ENCODE measurements around the gene ARL3.

DNA sequence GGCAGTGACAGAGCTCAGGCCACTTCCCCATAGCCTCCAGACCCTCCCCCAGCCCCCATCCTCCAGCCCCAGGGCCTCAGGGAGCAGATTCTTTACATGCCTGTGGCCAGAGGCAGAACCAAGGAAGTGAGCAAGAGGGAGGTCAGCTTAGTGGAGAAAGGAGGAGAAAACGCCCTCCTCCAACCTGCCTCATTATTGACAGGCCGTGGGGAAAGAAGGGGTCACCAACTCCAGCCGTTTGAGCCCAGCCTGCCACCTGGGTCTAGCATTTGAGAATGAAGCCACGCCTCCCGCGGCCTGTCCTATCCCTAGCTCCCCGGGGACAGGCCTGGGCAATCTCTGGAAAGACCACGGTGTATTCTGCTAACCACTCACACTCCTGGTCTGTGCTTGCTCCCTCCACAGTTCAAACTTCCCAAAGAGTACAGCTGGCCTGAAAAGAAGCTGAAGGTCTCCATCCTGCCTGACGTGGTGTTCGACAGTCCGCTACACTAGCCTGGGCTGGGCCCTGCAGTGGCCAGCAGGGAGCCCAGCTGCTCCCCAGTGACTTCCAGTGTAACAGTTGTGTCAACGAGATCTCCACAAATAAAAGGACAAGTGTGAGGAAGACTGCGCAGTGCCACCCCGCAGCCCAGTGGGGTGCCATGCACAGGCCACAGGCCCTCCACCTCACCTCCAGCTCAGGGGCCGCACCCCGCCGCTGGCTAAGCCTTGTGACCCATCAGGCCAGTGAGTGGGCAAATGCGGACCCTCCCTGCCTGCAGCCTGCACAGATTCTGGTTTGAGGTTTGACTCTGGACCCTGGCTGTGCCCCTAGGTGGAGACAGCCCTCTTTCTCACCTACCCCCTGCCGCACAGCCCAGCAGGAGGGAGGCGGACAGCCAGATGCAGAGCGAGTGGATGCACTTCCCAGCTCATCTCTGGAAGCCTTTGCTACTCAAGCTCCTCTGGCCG, 84.3 kb downstream of the ARL3 start:
- TF ChIP-seq, protein P1, sequence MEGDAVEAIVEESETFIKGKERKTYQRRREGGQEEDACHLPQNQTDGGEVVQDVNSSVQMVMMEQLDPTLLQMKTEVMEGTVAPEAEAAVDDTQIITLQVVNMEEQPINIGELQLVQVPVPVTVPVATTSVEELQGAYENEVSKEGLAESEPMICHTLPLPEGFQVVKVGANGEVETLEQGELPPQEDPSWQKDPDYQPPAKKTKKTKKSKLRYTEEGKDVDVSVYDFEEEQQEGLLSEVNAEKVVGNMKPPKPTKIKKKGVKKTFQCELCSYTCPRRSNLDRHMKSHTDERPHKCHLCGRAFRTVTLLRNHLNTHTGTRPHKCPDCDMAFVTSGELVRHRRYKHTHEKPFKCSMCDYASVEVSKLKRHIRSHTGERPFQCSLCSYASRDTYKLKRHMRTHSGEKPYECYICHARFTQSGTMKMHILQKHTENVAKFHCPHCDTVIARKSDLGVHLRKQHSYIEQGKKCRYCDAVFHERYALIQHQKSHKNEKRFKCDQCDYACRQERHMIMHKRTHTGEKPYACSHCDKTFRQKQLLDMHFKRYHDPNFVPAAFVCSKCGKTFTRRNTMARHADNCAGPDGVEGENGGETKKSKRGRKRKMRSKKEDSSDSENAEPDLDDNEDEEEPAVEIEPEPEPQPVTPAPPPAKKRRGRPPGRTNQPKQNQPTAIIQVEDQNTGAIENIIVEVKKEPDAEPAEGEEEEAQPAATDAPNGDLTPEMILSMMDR (IDR thresholded peaks at IDR 0.05; ENCODE audit: low read depth, low read length, poor library complexity, severe bottlenecking): no peak
- no peak for TF ChIP-seq EZH2phosphoT487 (IDR thresholded peaks at IDR 0.05; ENCODE audit: borderline replicate concordance, low read length)
